A549 (cell line): ENCODE measurements around the gene COLEC12.

Experiments used
- CTCF ChIP-seq: fragments of >200 bp; sonication (Bioruptor Twin); formaldehyde crosslinking; IDR thresholded peaks from 3 replicates; pipeline ENCODE4 v1.5.1; 2016
- ELK1 ChIP-seq: fragments of 150-350 bp; IDR thresholded peaks from 2 replicates; pipeline ENCODE4 v1.6.1; 2014; ENCODE audit warnings: low read depth, mild to moderate bottlenecking, low read length
- HDAC2 ChIP-seq: fragments of 200-600 bp; sonication (generic); IDR thresholded peaks from 2 replicates; pipeline ENCODE4 v1.6.1; 2016
- HOXA7 ChIP-seq: fragments of 250-450 bp; sonication (Bioruptor Pico); IDR thresholded peaks from 2 replicates; pipeline ENCODE4 v1.5.0; 2020; ENCODE audit warnings: mild to moderate bottlenecking, moderate library complexity
- KDM1A ChIP-seq: fragments of 200-600 bp; sonication (generic); IDR thresholded peaks from 2 replicates; pipeline ENCODE4 v1.6.1; 2016; ENCODE audit warnings: low read depth, mild to moderate bottlenecking
- MYC ChIP-seq: IDR thresholded peaks from 2 replicates; pipeline ENCODE4 v1.6.1; 2012; ENCODE audit warnings: mild to moderate bottlenecking, inconsistent platforms, low read length, improper control_type of control experiment, borderline replicate concordance
- POLR2A ChIP-seq: IDR thresholded peaks from 2 replicates; pipeline ENCODE4 v1.6.1; 2012; ENCODE audit warnings: mild to moderate bottlenecking, low read length
- RAD21 ChIP-seq, 2 experiments: fragments of >200 bp in 1 of 2; sonication (Bioruptor Twin) in 1 of 2; formaldehyde crosslinking in 1 of 2; IDR thresholded peaks in 1 of 2; conservative IDR thresholded peaks in 1 of 2; 2 replicates in 1 of 2; 3 replicates in 1 of 2; pipeline ENCODE4 v1.6.1; 2012 to 2018; ENCODE audit warnings: inconsistent platforms in 1 of 2
- RCOR1 ChIP-seq: fragments of 150-350 bp; IDR thresholded peaks from 2 replicates; pipeline ENCODE4 v1.6.1; 2014; ENCODE audit warnings: antibody characterized with exemption, low read length, low read depth
- RFX5 ChIP-seq: fragments of 450-650 bp; IDR thresholded peaks from 2 replicates; pipeline ENCODE4 v1.7.1; 2014; ENCODE audit warnings: antibody characterized with exemption, mild to moderate bottlenecking, moderate library complexity
- SMC3 ChIP-seq: fragments of >200 bp; sonication (Bioruptor Twin); formaldehyde crosslinking; IDR thresholded peaks from 3 replicates; pipeline ENCODE4 v1.6.1; 2018; ENCODE audit warnings: inconsistent platforms
- SREBF2 ChIP-seq: fragments of 450-650 bp; IDR thresholded peaks from 2 replicates; pipeline ENCODE4 v1.6.1; 2014; ENCODE audit warnings: mild to moderate bottlenecking, moderate library complexity

- TF ChIP-seq CTCF: no peak
- no peak for TF ChIP-seq RFX5
- TF ChIP-seq RCOR1: no peak
- TF ChIP-seq POLR2A: no peak
- TF ChIP-seq KDM1A: no peak
- TF ChIP-seq SREBF2: no peak
- no peak for TF ChIP-seq HOXA7
- TF ChIP-seq SMC3: no peak
- no peak for TF ChIP-seq HDAC2
- no peak for TF ChIP-seq RAD21 (conservative IDR thresholded peaks at IDR 0.05 in 1 of 2, IDR thresholded peaks at IDR 0.05 in 1 of 2)
- TF ChIP-seq ELK1: no peak
- no peak for TF ChIP-seq MYC
These were observed 133.9 kb downstream of the COLEC12 start for GRCh38 chr18:366466-367061.
